ENCODE measurements around the gene KDM3A. TPM values are rescaled to one million over a fixed set of nuclear protein-coding genes. Genes with fewer than 3 reads are reported as not detected.

KDM3A gene
- total and polyA plus RNA-seq, 9 of the 15 experiments (the other 6 are each of a cell fraction or from before 2014, with no cell fraction given): 7.5 to 95.4 (median 24.8) TPM

- POLR2A ChIA-PET: no interaction called here
- Histone ChIP-seq H4K20me1 (replicated peaks; ENCODE audit: control insufficient read depth, insufficient read depth, low read length) (no peaks in the 10 kb centered on the region), H3K9me3 (replicated peaks; ENCODE audit: control insufficient read depth, insufficient read depth, low read depth, low read length) (no peaks in the 10 kb centered on the region; the same call in 1 of the 2 replicates), H3K9ac (ENCODE audit: insufficient read depth in 1 of 2, low read depth in 2 of 2, low read length in 2 of 2) (no peak overlapping the region), H3K27ac (ENCODE audit: extremely low read depth, low read depth, low read length) (no peak overlapping the region), H3K36me3 (ENCODE audit: control insufficient read depth, insufficient read depth, low read length) (no peaks in the 10 kb centered on the region; the same call in 2 of the 3 replicates), H3K4me2 (ENCODE audit: insufficient read depth, low read length) (no peak overlapping the region), H2AFZ (ENCODE audit: low read depth, low read length) (no peak overlapping the region), H3K9me1 (ENCODE audit: control insufficient read depth, insufficient read depth, low read length) (no peaks in the 10 kb centered on the region), H3K27me3 (ENCODE audit: control insufficient read depth in 2 of 2, insufficient read depth in 2 of 2, low read length in 2 of 2) (no peaks in the 10 kb centered on the region), H3K79me2 (ENCODE audit: control insufficient read depth, insufficient read depth, low read length) (no peaks in the 10 kb centered on the region), H3K4me1 (replicated peaks in 1 of 2; ENCODE audit: control insufficient read depth in 2 of 2, insufficient read depth in 2 of 2, low read length in 2 of 2) (no peaks in the 10 kb centered on the region), H3K4me3 (no peak overlapping the region)
- intact Hi-C loops (cut with micrococcal nuclease) (no loop called here), in situ Hi-C loops (cut with MboI) (no loop called here)
- no TSS peak for BruUV-seq (replicated peaks)
- FAIRE-seq: no peak
- peak in 1 of 4 experiments; percentile 8 for DNase-seq (ENCODE audit: extremely low read depth in 1 of 4, low spot score in 3 of 4)
- no peak for ATAC-seq
- WGBS (ENCODE audit: insufficient coverage, low coverage, missing lambda C conversion rate): 71% methylated on average over 1 of the region's 1 CpG
- CTCF ChIA-PET (ENCODE audit: low intra/inter-chr PET ratio): no interaction called here
- TF ChIP-seq FOXK2 (conservative IDR thresholded peaks at IDR 0.05 in 1 of 2, IDR thresholded peaks at IDR 0.05 in 1 of 2; ENCODE audit: low read depth in 2 of 2) (no peak), CBX3 (IDR thresholded peaks at IDR 0.05; ENCODE audit: borderline replicate concordance in 1 of 2, low read length in 2 of 2) (peak in 1 of 2 experiments; percentile 32; a peak in 1 of 3 replicates), CBX5 (IDR thresholded peaks at IDR 0.05; ENCODE audit: borderline replicate concordance, low read depth) (0 out of 2 replicates have a peak, but pooled peaks have one; percentile 16), ZNF766 (CRISPR knock-in tag; conservative IDR thresholded peaks at IDR 0.05) (peak; percentile 62), SAP30 (IDR thresholded peaks at IDR 0.05; ENCODE audit: borderline replicate concordance, insufficient read depth, low read depth, low read length, poor library complexity, severe bottlenecking) (no peak)
Measured at GRCh38 chr2:86520153-86520552, 79.0 kb downstream of the KDM3A start.

- Histone ChIP-seq H2AFZ (ENCODE audit: low read depth, low read length) (no peak overlapping the region), H4K20me1 (replicated peaks; ENCODE audit: control insufficient read depth, insufficient read depth, low read length) (no peaks in the 10 kb centered on the region), H3K4me3 (no peak overlapping the region), H3K9me1 (ENCODE audit: control insufficient read depth, insufficient read depth, low read length) (no peaks in the 10 kb centered on the region), H3K27ac (ENCODE audit: extremely low read depth, low read depth, low read length) (no peak overlapping the region), H3K36me3 (ENCODE audit: control insufficient read depth, insufficient read depth, low read length) (no peaks in the 10 kb centered on the region; the same call in 2 of the 3 replicates), H3K4me1 (replicated peaks in 1 of 2; ENCODE audit: control insufficient read depth in 2 of 2, insufficient read depth in 2 of 2, low read length in 2 of 2) (no peaks in the 10 kb centered on the region), H3K9ac (ENCODE audit: insufficient read depth in 1 of 2, low read depth in 2 of 2, low read length in 2 of 2) (no peak overlapping the region), H3K27me3 (ENCODE audit: control insufficient read depth in 2 of 2, insufficient read depth in 2 of 2, low read length in 2 of 2) (no peaks in the 10 kb centered on the region), H3K9me3 (replicated peaks; ENCODE audit: control insufficient read depth, insufficient read depth, low read depth, low read length) (no peaks in the 10 kb centered on the region; the same call in 1 of the 2 replicates), H3K4me2 (ENCODE audit: insufficient read depth, low read length) (no peak overlapping the region), H3K79me2 (ENCODE audit: control insufficient read depth, insufficient read depth, low read length) (no peaks in the 10 kb centered on the region)
- TF ChIP-seq SAP30 (IDR thresholded peaks at IDR 0.05; ENCODE audit: borderline replicate concordance, insufficient read depth, low read depth, low read length, poor library complexity, severe bottlenecking) (no peak), RAD21 (CRISPR knock-in tag; conservative IDR thresholded peaks at IDR 0.05 in 1 of 2, IDR thresholded peaks at IDR 0.05 in 1 of 2) (no peak), DLX4 (CRISPR knock-in tag; IDR thresholded peaks at IDR 0.05) (no peak), IRF1 (CRISPR knock-in tag; IDR thresholded peaks at IDR 0.05; ENCODE audit: borderline replicate concordance) (no peak), ZNF277 (CRISPR knock-in tag; IDR thresholded peaks at IDR 0.05; ENCODE audit: borderline replicate concordance) (no peak)
- intact Hi-C loops (cut with micrococcal nuclease): no loop called here
- FAIRE-seq: no peak
- ChIA-PET CTCF (ENCODE audit: low intra/inter-chr PET ratio) (no interaction called here), POLR2A (no interaction called here)
- BruUV-seq (replicated peaks): no TSS peak
- no peak for ATAC-seq
- DNase-seq (ENCODE audit: extremely low read depth in 1 of 4, low spot score in 3 of 4): no peak
- 44% methylated on average over 1 of the region's 1 CpG for WGBS (ENCODE audit: insufficient coverage, low coverage, missing lambda C conversion rate)
- in situ Hi-C loops (cut with MboI): no loop called here
Measured at GRCh38 chr2:86521922-86522321, 80.8 kb downstream of the KDM3A start.
